GM23248 (cell line): ENCODE measurements around the gene FDXR. TPM values are rescaled to one million over a fixed set of nuclear protein-coding genes. Genes with fewer than 3 reads are reported as not detected.

Experiments
- DNase-seq: peaks from one replicate; pipeline ENCODE4 v3.0.0-alpha.2; 2015
- H2AFZ ChIP-seq: fragments of 200-600 bp; sonication (generic); 2 replicates; pipeline ENCODE4 v1.6.1; 2016; ENCODE audit warnings: antibody characterized with exemption
- H3F3A ChIP-seq: fragments of 200-600 bp; sonication (generic); 2 replicates; pipeline ENCODE4 v1.6.1; 2016; ENCODE audit warnings: mild to moderate bottlenecking, antibody characterized with exemption, mixed run types; ENCODE audit not compliant: insufficient read depth
- H3K27ac ChIP-seq: fragments of 200-600 bp; sonication (generic); 2 replicates; pipeline ENCODE4 v1.5.1; 2016; ENCODE audit warnings: mild to moderate bottlenecking
- H3K27me3 ChIP-seq: fragments of 200-600 bp; sonication (generic); replicated peaks from 2 replicates; pipeline ENCODE4 v1.6.1; 2016; ENCODE audit warnings: mild to moderate bottlenecking; ENCODE audit not compliant: insufficient read depth
- H3K36me3 ChIP-seq: fragments of 200-600 bp; sonication (generic); 2 replicates; pipeline ENCODE4 v1.6.1; 2016; ENCODE audit warnings: low read depth, mild to moderate bottlenecking
- H3K4me1 ChIP-seq: fragments of 200-600 bp; sonication (generic); 2 replicates; pipeline ENCODE4 v1.6.1; 2016; ENCODE audit warnings: mild to moderate bottlenecking; ENCODE audit not compliant: insufficient read depth
- H3K4me2 ChIP-seq: fragments of 200-600 bp; sonication (generic); one replicate; pipeline ENCODE4 v1.6.1; 2016; ENCODE audit warnings: mild to moderate bottlenecking; ENCODE audit not compliant: unreplicated experiment
- H3K4me3 ChIP-seq: fragments of 200-600 bp; sonication (generic); 2 replicates; pipeline ENCODE4 v1.5.1; 2016; ENCODE audit warnings: mild to moderate bottlenecking
- H3K79me2 ChIP-seq: fragments of 200-600 bp; sonication (generic); 2 replicates; pipeline ENCODE4 v1.6.1; 2016; ENCODE audit warnings: mild to moderate bottlenecking; ENCODE audit not compliant: insufficient read depth
- H3K9ac ChIP-seq: fragments of 200-600 bp; sonication (generic); 2 replicates; pipeline ENCODE4 v1.6.1; 2016; ENCODE audit warnings: mild to moderate bottlenecking
- H3K9me2 ChIP-seq: fragments of 200-600 bp; sonication (generic); 2 replicates; pipeline ENCODE4 v1.6.1; 2016; ENCODE audit warnings: mixed run types, mild to moderate bottlenecking, moderate library complexity; ENCODE audit not compliant: insufficient read depth
- H3K9me3 ChIP-seq: fragments of 200-600 bp; sonication (generic); one replicate; pipeline ENCODE4 v1.6.1; 2017; ENCODE audit warnings: low read depth
- H4K20me1 ChIP-seq: fragments of 200-600 bp; sonication (generic); 2 replicates; pipeline ENCODE4 v1.6.0; 2016; ENCODE audit not compliant: insufficient read depth
- EZH2 ChIP-seq: fragments of 200-600 bp; sonication (generic); IDR thresholded peaks from 2 replicates; pipeline ENCODE4 v1.6.1; 2018; ENCODE audit warnings: antibody characterized with exemption, mild to moderate bottlenecking; ENCODE audit not compliant: insufficient read depth, poor library complexity, severe bottlenecking
- EZH2phosphoT487 ChIP-seq: fragments of 200-600 bp; sonication (generic); IDR thresholded peaks from 2 replicates; pipeline ENCODE4 v1.6.1; 2018; ENCODE audit warnings: antibody characterized with exemption, moderate library complexity, mild to moderate bottlenecking, low read depth; ENCODE audit not compliant: insufficient read depth
- WGBS, 2 experiments: methylation state at CpG; one replicate each; pipeline ENCODE4 v1.1.6; 2015 to 2017; ENCODE audit warnings: low lambda C conversion rate in 2 of 2, low coverage in 1 of 2; ENCODE audit errors: missing lambda C conversion rate in 2 of 2; 5-methylcytosine and 5-hydroxymethylcytosine counted together
- in situ Hi-C: fragments of 300-500 bp; cut with MboI; formaldehyde crosslinking; loops from 2 replicates; pipeline ENCODE4 v1.15.0; 2020
- polyA plus RNA-seq: library from polyadenylated mRNA; unstranded; fragments of >200 nt; fragmentation: Nextera tagmentation; extraction: Ambion mirVana; gene quantifications from 2 replicates; pipeline ENCODE4 v1.2.1, GENCODE V29; 2016
- total RNA-seq: library from RNA; depleted of rRNA; stranded (reverse); fragments of >200 nt; shearing (Covaris generic); gene quantifications from 2 replicates; pipeline ENCODE4 v1.2.3, GENCODE V29; 2014

Gene FDXR
- total and polyA plus RNA-seq, 2 experiments from 2014 or later, result 15.3 to 19.0 TPM

DNA sequence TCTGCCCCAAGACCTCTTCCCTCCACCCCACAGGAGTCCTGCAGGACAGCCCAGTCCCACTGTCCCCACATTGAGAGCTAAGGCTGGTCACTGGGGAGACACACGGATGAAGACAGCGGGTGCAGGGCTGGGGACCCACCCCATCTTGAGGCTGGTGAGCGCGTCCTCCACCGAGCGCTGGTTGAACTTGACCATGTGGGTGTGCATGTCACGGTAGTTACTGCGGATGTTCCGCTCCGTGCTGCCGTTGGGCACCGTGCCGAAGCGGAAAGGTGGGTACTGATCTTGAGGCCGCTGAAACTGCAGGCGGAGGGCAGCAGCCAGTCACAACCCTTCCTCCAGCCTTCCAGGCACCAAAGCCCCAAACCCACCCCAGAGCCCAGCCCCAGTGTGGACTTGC, 26.2 kb downstream of the FDXR start:
- no peak overlapping the region for H3K27ac ChIP-seq
- H3K36me3 ChIP-seq, result no peaks in the 10 kb centered on the region
- no peaks in the 10 kb centered on the region for H3K79me2 ChIP-seq
- in situ Hi-C loops, result no loop called here
- TF ChIP-seq EZH2 (no peak), EZH2phosphoT487 (no peak)
- peaks cover 10% of the 10 kb centered on the region for H3K27me3 ChIP-seq
- no peaks in the 10 kb centered on the region for H3K4me1 ChIP-seq
- no peak overlapping the region for H2AFZ ChIP-seq
- no peak overlapping the region for H3K9ac ChIP-seq
- H3K9me3 ChIP-seq, result no peaks in the 10 kb centered on the region
- no peaks in the 10 kb centered on the region for H4K20me1 ChIP-seq
- no peak overlapping the region for H3K4me2 ChIP-seq
- no peaks in the 10 kb centered on the region for H3F3A ChIP-seq
- DNase-seq, result no peak
- H3K9me2 ChIP-seq, result no peaks in the 10 kb centered on the region
- H3K4me3 ChIP-seq, result no peak overlapping the region
- 90 to 96% methylated on average over 11 to 16 of the region's 16 CpGs for WGBS, 2 experiments

DNA sequence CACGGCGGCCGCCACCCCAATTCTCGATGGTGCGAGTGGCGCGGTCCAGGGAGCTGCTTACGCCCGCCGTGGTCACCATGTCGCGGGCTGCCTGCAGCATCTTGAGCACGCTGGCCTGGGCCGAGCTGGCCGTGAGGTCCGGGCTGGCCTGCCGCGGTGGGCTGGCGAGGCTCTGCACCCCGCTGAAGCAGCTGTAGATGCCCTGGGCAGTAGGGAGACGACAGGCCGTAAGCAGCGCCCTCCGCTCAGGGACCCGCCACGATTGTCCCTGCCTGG, 29.5 kb downstream of the FDXR start:
- H3K27me3 ChIP-seq, result no peaks in the 10 kb centered on the region
- no peaks in the 10 kb centered on the region for H4K20me1 ChIP-seq
- H3K27ac ChIP-seq, result no peak overlapping the region
- in situ Hi-C loops, result no loop called here
- no peaks in the 10 kb centered on the region for H3K9me3 ChIP-seq
- H2AFZ ChIP-seq, result no peak overlapping the region
- no peak for DNase-seq
- H3F3A ChIP-seq, result no peaks in the 10 kb centered on the region
- H3K36me3 ChIP-seq, result no peaks in the 10 kb centered on the region
- no peak overlapping the region for H3K4me3 ChIP-seq
- H3K4me2 ChIP-seq, result no peak overlapping the region
- WGBS, 2 experiments, result 32 to 47% methylated on average over 18 to 24 of the region's 26 CpGs
- no peak for TF ChIP-seq EZH2phosphoT487
- TF ChIP-seq EZH2, result no peak
- no peaks in the 10 kb centered on the region for H3K79me2 ChIP-seq
- H3K4me1 ChIP-seq, result peaks cover 6% of the 10 kb centered on the region
- H3K9me2 ChIP-seq, result no peaks in the 10 kb centered on the region
- no peak overlapping the region for H3K9ac ChIP-seq

DNA sequence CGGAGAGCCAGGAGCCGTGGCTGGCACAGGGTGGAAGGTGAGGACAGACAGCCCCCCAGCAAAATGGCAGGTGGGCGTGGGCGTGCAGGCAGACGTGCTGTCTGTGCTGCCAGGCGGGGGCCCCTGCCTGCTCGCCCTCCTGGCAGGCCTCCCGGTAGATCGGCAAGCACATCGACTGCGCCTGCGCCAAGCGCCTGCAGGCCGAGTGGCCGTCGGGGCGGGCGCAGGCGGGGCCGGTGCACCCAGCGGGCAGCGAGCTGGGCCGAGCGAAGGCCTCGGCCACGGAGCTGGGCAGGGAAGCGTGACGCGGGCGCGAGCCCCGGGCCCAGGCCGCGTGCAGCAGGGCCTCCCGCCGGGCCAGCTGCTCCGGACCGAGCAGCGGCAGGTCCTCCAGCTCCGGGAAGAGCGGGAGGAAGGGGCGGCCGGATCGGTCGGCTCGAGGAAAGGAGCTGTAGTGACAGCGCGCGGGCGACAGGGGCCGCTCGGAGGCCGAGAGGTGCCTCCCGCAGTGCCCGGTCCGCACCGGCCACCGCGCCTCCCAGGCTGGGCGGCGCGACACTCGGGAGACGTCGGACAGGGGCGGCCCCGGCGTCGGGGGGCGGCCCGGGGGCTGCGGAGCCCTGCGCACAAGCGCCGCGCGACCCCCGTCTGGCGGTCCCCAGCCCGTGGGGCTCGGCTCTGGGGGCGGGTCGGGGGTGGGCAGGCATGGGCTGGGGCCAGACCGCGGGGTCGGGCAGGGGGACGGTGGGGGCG, 30.0 kb downstream of the FDXR start:
- Histone ChIP-seq H4K20me1 (no peaks in the 10 kb centered on the region), H3K27ac (no peak overlapping the region), H3K4me1 (peaks cover 6% of the 10 kb centered on the region), H3K79me2 (no peaks in the 10 kb centered on the region), H3K9me3 (no peaks in the 10 kb centered on the region), H2AFZ (peak overlapping the region; percentile 66), H3K4me3 (peak overlapping the region; percentile 44), H3K9me2 (no peaks in the 10 kb centered on the region), H3K36me3 (no peaks in the 10 kb centered on the region), H3K9ac (no peak overlapping the region), H3K4me2 (peak overlapping the region; percentile 47), H3K27me3 (no peaks in the 10 kb centered on the region), H3F3A (no peaks in the 10 kb centered on the region)
- in situ Hi-C loops, result no loop called here
- WGBS, 2 experiments, result 5 to 6% methylated on average over 36 to 65 of the region's 88 CpGs
- peak; percentile 85 for DNase-seq
- TF ChIP-seq EZH2 (no peak), EZH2phosphoT487 (no peak)

DNA sequence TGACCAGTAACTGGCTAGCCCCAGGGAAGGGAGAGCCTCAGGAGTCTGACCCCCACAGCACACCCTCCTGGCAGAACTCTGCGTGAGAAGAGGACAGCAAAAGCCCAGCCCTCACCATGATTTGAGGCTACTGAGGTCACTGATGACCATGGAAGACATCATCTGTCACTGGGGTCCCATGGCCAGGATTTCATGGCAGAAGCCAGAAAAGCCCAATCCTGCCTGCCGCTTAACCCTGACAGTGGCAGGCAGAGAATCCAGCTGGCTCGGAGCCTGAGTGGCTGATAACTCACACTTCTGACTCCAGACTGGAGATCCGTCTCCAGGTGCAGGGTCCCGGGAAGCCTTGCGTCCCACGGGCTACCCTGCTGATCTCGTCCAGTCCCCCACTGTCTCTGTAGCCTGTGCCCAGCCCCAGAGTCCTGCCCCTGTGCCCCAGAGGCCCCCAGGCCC, 30.6 kb downstream of the FDXR start:
- Histone ChIP-seq H3K4me1 (peaks cover 6% of the 10 kb centered on the region), H3K9me3 (no peaks in the 10 kb centered on the region), H3K27me3 (no peaks in the 10 kb centered on the region), H3K79me2 (no peaks in the 10 kb centered on the region), H3K4me2 (no peak overlapping the region), H3K27ac (no peak overlapping the region), H3F3A (no peaks in the 10 kb centered on the region), H4K20me1 (no peaks in the 10 kb centered on the region), H2AFZ (peak overlapping the region; percentile 66; the same call in 1 of the 2 replicates), H3K9ac (no peak overlapping the region), H3K4me3 (no peak overlapping the region; the same call in 1 of the 2 replicates), H3K36me3 (no peaks in the 10 kb centered on the region), H3K9me2 (no peaks in the 10 kb centered on the region)
- peak; percentile 15 for DNase-seq
- in situ Hi-C loops, result no loop called here
- 80 to 86% methylated on average over 8 of the region's 8 CpGs for whole genome bisulfite sequencing, 2 experiments
- TF ChIP-seq EZH2 (no peak), EZH2phosphoT487 (no peak)
